Gastroesophageal sphincter (tissue), 3 donors: ENCODE measurements around the gene CLEC4F.

Experiments used
- EP300 ChIP-seq: sonication (generic); formaldehyde crosslinking; IDR thresholded peaks from one replicate; pipeline ENCODE4 v1.6.1; 2017; ENCODE audit warnings: antibody characterized with exemption, mild to moderate bottlenecking
- POLR2AphosphoS5 ChIP-seq: sonication (generic); formaldehyde crosslinking; IDR thresholded peaks from one replicate; pipeline ENCODE4 v1.6.1; 2017; ENCODE audit warnings: antibody characterized with exemption
- TF ChIP-seq, protein P1 (sequence below), 4 experiments: fragments of 200-600 bp in 2 of 4; fragments of 450-650 bp in 2 of 4; sonication (generic) in 1 of 4; IDR thresholded peaks; one replicate each; pipeline ENCODE4 v1.5.1; 2017 to 2019; ENCODE audit warnings: antibody characterized with exemption in 4 of 4, mild to moderate bottlenecking in 2 of 4, moderate library complexity in 2 of 4

DNA sequence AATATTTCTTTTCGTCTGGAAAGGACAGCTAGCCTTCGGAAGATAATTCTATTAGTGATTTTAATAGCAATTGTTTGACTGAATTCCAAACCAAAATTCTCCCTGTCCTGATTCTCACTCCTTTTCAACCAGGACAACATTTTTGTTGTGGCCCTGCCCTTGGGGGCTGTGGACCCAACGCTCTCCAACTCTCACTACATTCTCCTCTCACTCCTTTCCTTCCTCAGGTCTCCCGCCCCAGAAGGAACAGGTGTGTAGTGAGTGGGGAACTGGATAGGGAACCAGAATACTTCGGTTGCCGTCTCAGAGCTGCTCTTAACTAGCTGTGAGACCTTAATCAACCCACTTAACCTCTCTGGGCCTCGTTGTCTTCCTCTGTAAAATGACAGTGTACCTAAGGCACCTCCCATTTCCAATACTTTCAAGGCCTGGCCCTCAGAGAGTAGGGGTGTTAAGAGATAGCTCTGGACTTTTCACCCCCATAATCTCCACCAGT lies 51.8 kb downstream of the CLEC4F start:
- TF ChIP-seq, protein P1, sequence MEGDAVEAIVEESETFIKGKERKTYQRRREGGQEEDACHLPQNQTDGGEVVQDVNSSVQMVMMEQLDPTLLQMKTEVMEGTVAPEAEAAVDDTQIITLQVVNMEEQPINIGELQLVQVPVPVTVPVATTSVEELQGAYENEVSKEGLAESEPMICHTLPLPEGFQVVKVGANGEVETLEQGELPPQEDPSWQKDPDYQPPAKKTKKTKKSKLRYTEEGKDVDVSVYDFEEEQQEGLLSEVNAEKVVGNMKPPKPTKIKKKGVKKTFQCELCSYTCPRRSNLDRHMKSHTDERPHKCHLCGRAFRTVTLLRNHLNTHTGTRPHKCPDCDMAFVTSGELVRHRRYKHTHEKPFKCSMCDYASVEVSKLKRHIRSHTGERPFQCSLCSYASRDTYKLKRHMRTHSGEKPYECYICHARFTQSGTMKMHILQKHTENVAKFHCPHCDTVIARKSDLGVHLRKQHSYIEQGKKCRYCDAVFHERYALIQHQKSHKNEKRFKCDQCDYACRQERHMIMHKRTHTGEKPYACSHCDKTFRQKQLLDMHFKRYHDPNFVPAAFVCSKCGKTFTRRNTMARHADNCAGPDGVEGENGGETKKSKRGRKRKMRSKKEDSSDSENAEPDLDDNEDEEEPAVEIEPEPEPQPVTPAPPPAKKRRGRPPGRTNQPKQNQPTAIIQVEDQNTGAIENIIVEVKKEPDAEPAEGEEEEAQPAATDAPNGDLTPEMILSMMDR (IDR thresholded peaks at IDR 0.05), result no peak
- no peak for TF ChIP-seq POLR2AphosphoS5
- TF ChIP-seq EP300, result no peak
